GM12801 (cell line): Measurements from ENCODE around the gene HSDL1.
A peak's percentile ranks its signal among the peaks of the same experiment; 100 is the strongest.

ENCODE experiments used
- CTCF ChIP-seq: IDR thresholded peaks from one replicate; pipeline ENCODE4 v1.5.1; 2011; ENCODE audit warnings: control low read depth; ENCODE audit not compliant: insufficient read length; ENCODE audit errors: extremely low read depth

The HSDL1 gene

DNA sequence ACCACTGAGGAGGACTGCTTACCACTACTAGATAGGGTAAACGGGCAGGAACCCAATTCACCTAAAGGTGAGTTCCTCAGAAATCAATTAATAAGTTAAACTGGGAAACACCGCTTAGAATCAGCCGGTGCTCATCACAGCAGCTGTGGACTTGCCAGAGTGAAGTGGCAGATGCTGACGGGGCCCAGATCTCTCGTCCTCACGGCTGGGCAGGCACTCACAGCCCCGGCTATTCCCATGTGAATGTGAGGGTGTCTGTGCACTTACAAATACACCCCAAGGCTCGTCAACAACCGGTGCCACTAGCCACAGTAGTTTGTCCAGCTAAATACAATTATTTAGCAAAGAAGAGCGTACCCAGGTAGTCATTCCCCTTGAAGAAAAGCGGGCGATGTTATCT lies 58.0 kb downstream of the HSDL1 start:
- TF ChIP-seq CTCF = no peak

- no peak for TF ChIP-seq CTCF
Observed at GRCh38 chr16:84086341-84086740, 58.6 kb downstream of the HSDL1 start.

GRCh38 chr16:84085773-84086172 lies 59.2 kb downstream of the HSDL1 start:
- TF ChIP-seq CTCF = no peak

- TF ChIP-seq CTCF = no peak
Observed at GRCh38 chr16:84085271-84085667, 59.7 kb downstream of the HSDL1 start.

- TF ChIP-seq CTCF = peak; percentile 59
Observed at GRCh38 chr16:84084570-84085270, 60.3 kb downstream of the HSDL1 start.

GRCh38 chr16:84082835-84083569 lies 62.0 kb downstream of the HSDL1 start:
- no peak for TF ChIP-seq CTCF

- no peak for TF ChIP-seq CTCF
Observed at GRCh38 chr16:84082110-84082509, 62.9 kb downstream of the HSDL1 start.
